NCI-H345 treated with DMSO at 0.1 percent for 48 hours (cell line): ENCODE data around the gene DTX3.
A peak's percentile ranks its signal among the peaks of the same experiment; 100 is the strongest.
"Not testable (repeated sequence)": the region's sequence is repeated elsewhere in the genome, so short reads cannot be mapped to it uniquely, and the experiment has no call there.

Experiments used
- DNase-seq: peaks from one replicate; lab custom pipeline; 2025; ENCODE audit not compliant: unreplicated experiment; lab: John Stamatoyannopoulos, UW

The DTX3 gene

GRCh38 chr12:57631566-57632072, 27.0 kb downstream of the DTX3 start:
- DNase-seq, result no peak

- no peak for DNase-seq
Observed at GRCh38 chr12:57632073-57632957, 27.7 kb downstream of the DTX3 start.

- DNase-seq, result peak; percentile 69
Observed at GRCh38 chr12:57632958-57633840, 28.6 kb downstream of the DTX3 start, which contains the start of gene B4GALNT1. B4GALNT1 (minus strand) TSS chr12:57633201; CDS start chr12:57632132, 1,069 bp downstream.

- DNase-seq, result not testable (repeated sequence)
Observed at GRCh38 chr12:57636731-57637130, 32.1 kb downstream of the DTX3 start.

- DNase-seq, result no peak
Observed at GRCh38 chr12:57637364-57637763, 32.7 kb downstream of the DTX3 start.

GRCh38 chr12:57638096-57638495, 33.5 kb downstream of the DTX3 start:
- no peak for DNase-seq

- DNase-seq, result no peak
Observed at GRCh38 chr12:57640175-57641042, 35.8 kb downstream of the DTX3 start.

- DNase-seq, result no peak
Observed at GRCh38 chr12:57641699-57642442, 37.2 kb downstream of the DTX3 start.

- DNase-seq, result not testable (repeated sequence)
Observed at GRCh38 chr12:57645990-57646658, 41.5 kb downstream of the DTX3 start.

- DNase-seq, result not testable (repeated sequence)
Observed at GRCh38 chr12:57646659-57647049, 42.0 kb downstream of the DTX3 start.

- DNase-seq, result no peak
Observed at GRCh38 chr12:57654042-57654441, 49.4 kb downstream of the DTX3 start.

GRCh38 chr12:57655541-57656240, 51.1 kb downstream of the DTX3 start:
- DNase-seq, result no peak

- DNase-seq, result not testable (repeated sequence)
Observed at GRCh38 chr12:57656408-57656807, 51.8 kb downstream of the DTX3 start.

GRCh38 chr12:57657744-57658143, 53.1 kb downstream of the DTX3 start:
- DNase-seq, result no peak

- no peak for DNase-seq
Observed at GRCh38 chr12:57658890-57659289, 54.3 kb downstream of the DTX3 start.
